Stomach (tissue), 4 donors: ENCODE measurements around the gene VCL.

Experiments
- POLR2A ChIP-seq, 4 donors: fragments of 450-650 bp; IDR thresholded peaks; one replicate each; pipeline ENCODE4 v1.6.1; 2016; ENCODE audit warnings: antibody characterized with exemption in 4 of 4, control low read depth in 2 of 4, mild to moderate bottlenecking in 1 of 4, moderate library complexity in 1 of 4
- TF ChIP-seq, protein P1 (sequence below), 7 experiments: fragments of 450-650 bp in 4 of 7; fragments of 200-600 bp in 3 of 7; sonication (generic) in 3 of 7; IDR thresholded peaks; one replicate each; pipeline ENCODE4 v1.5.1; 2016 to 2019; ENCODE audit warnings: antibody characterized with exemption in 7 of 7, control low read depth in 2 of 7, mild to moderate bottlenecking in 1 of 7

DNA sequence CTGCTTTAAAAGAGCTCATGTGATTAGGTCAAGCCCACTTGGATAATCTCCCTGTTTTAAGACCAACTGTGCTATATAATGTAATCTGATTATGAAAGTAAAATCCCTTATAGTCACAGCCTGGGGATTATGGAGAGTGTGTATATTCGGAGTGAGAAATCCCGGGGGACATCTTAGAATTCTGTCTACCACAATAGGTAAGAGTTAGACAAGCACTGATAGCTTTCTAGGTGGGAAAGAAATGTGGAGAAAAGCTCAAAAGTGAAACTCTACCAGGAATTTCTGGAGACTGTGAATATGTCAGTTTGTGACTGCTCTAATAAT is 2.9 kb upstream of the VCL start:
- TF ChIP-seq, protein P1, sequence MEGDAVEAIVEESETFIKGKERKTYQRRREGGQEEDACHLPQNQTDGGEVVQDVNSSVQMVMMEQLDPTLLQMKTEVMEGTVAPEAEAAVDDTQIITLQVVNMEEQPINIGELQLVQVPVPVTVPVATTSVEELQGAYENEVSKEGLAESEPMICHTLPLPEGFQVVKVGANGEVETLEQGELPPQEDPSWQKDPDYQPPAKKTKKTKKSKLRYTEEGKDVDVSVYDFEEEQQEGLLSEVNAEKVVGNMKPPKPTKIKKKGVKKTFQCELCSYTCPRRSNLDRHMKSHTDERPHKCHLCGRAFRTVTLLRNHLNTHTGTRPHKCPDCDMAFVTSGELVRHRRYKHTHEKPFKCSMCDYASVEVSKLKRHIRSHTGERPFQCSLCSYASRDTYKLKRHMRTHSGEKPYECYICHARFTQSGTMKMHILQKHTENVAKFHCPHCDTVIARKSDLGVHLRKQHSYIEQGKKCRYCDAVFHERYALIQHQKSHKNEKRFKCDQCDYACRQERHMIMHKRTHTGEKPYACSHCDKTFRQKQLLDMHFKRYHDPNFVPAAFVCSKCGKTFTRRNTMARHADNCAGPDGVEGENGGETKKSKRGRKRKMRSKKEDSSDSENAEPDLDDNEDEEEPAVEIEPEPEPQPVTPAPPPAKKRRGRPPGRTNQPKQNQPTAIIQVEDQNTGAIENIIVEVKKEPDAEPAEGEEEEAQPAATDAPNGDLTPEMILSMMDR (IDR thresholded peaks at IDR 0.05), result no peak
- TF ChIP-seq POLR2A (IDR thresholded peaks at IDR 0.05), result no peak
